KMS-11 (cell line): ENCODE measurements around the gene PIP4K2A.

Experiments used
- H2AFZ ChIP-seq: fragments of 200-600 bp; sonication (generic); 2 replicates; pipeline ENCODE4 v1.6.1; 2016; ENCODE audit warnings: antibody characterized with exemption, mixed run types, low read depth
- H3K27ac ChIP-seq: fragments of 200-600 bp; sonication (generic); 2 replicates; pipeline ENCODE4 v1.6.1; 2016; ENCODE audit warnings: mild to moderate bottlenecking, mixed run types
- H3K27me3 ChIP-seq: fragments of 200-600 bp; sonication (generic); 2 replicates; pipeline ENCODE4 v1.6.1; 2017; ENCODE audit warnings: mild to moderate bottlenecking, low read depth, mixed run types, moderate library complexity; ENCODE audit not compliant: insufficient read depth
- H3K36me3 ChIP-seq: fragments of 200-600 bp; sonication (generic); 2 replicates; pipeline ENCODE4 v1.6.1; 2017; ENCODE audit warnings: mild to moderate bottlenecking, mixed run types; ENCODE audit not compliant: insufficient read depth
- H3K4me1 ChIP-seq: fragments of 200-600 bp; sonication (generic); 2 replicates; pipeline ENCODE4 v1.6.1; 2016; ENCODE audit warnings: mild to moderate bottlenecking, low read depth, mixed run types; ENCODE audit not compliant: poor library complexity, severe bottlenecking
- H3K4me2 ChIP-seq: fragments of 200-600 bp; sonication (generic); 2 replicates; pipeline ENCODE4 v1.7.0; 2016; ENCODE audit warnings: mild to moderate bottlenecking, mixed run types
- H3K4me3 ChIP-seq: fragments of 200-600 bp; sonication (generic); IDR thresholded peaks from 2 replicates; pipeline ENCODE4 v1.6.1; 2017; ENCODE audit warnings: low read depth, low read length, mixed read lengths; ENCODE audit not compliant: insufficient read depth
- H3K79me2 ChIP-seq: fragments of 200-600 bp; sonication (generic); 2 replicates; pipeline ENCODE4 v1.6.1; 2016; ENCODE audit warnings: low read depth, mixed run types; ENCODE audit not compliant: insufficient read depth
- H3K9ac ChIP-seq: fragments of 200-600 bp; sonication (generic); 2 replicates; pipeline ENCODE4 v1.6.1; 2016; ENCODE audit warnings: mild to moderate bottlenecking, mixed run types
- H4K20me1 ChIP-seq: fragments of 200-600 bp; sonication (generic); 2 replicates; pipeline ENCODE4 v1.6.1; 2016; ENCODE audit warnings: mild to moderate bottlenecking, mixed run types; ENCODE audit not compliant: insufficient read depth
- CTCF ChIP-seq: fragments of 200-600 bp; sonication (generic); conservative IDR thresholded peaks from 2 replicates; pipeline ENCODE4 v1.6.1; 2017; ENCODE audit warnings: low read depth, mild to moderate bottlenecking, antibody characterized with exemption, low read length, moderate library complexity, mixed read lengths

Gene PIP4K2A

GRCh38 chr10:22606164-22606614, 108.2 kb downstream of the PIP4K2A start:
- Histone ChIP-seq H3K4me3 (no peak overlapping the region), H3K27ac (no peak overlapping the region), H4K20me1 (no peaks in the 10 kb centered on the region), H3K9ac (no peak overlapping the region), H3K4me2 (peak overlapping the region; percentile 29; the same call in 1 of the 2 replicates), H3K27me3 (no peaks in the 10 kb centered on the region), H2AFZ (no peak overlapping the region), H3K36me3 (no peaks in the 10 kb centered on the region; the same call in 1 of the 2 replicates), H3K79me2 (0 out of 2 replicates have a peak, but pooled peaks cover 11% of the 10 kb centered on the region), H3K4me1 (peaks cover 30% of the 10 kb centered on the region)
- no peak for TF ChIP-seq CTCF

- no peak overlapping the region for H3K4me3 ChIP-seq
- H3K36me3 ChIP-seq = no peaks in the 10 kb centered on the region; the same call in 1 of the 2 replicates
- no peak overlapping the region for H3K4me2 ChIP-seq
- no peaks in the 10 kb centered on the region for H3K27me3 ChIP-seq
- H2AFZ ChIP-seq = no peak overlapping the region
- H3K79me2 ChIP-seq = 0 out of 2 replicates have a peak, but pooled peaks cover 2% of the 10 kb centered on the region
- no peak overlapping the region for H3K27ac ChIP-seq
- no peaks in the 10 kb centered on the region for H4K20me1 ChIP-seq
- H3K4me1 ChIP-seq = peaks cover 31% of the 10 kb centered on the region
- TF ChIP-seq CTCF = no peak
- no peak overlapping the region for H3K9ac ChIP-seq
These were observed 109.2 kb downstream of the PIP4K2A start for GRCh38 chr10:22605168-22605567.

- Histone ChIP-seq H3K27me3 (no peaks in the 10 kb centered on the region), H4K20me1 (no peaks in the 10 kb centered on the region), H3K9ac (no peak overlapping the region), H3K4me1 (peaks cover 38% of the 10 kb centered on the region), H3K79me2 (no peaks in the 10 kb centered on the region), H3K36me3 (no peaks in the 10 kb centered on the region; the same call in 1 of the 2 replicates), H3K4me2 (no peak overlapping the region), H3K4me3 (no peak overlapping the region), H2AFZ (no peak overlapping the region), H3K27ac (no peak overlapping the region)
- TF ChIP-seq CTCF = no peak
These were observed 109.8 kb downstream of the PIP4K2A start for GRCh38 chr10:22604344-22605126.

- no peaks in the 10 kb centered on the region for H3K79me2 ChIP-seq
- peaks cover 47% of the 10 kb centered on the region for H3K4me1 ChIP-seq
- no peaks in the 10 kb centered on the region for H4K20me1 ChIP-seq
- H3K4me3 ChIP-seq = no peak overlapping the region
- H3K27ac ChIP-seq = no peak overlapping the region
- no peak overlapping the region for H2AFZ ChIP-seq
- H3K4me2 ChIP-seq = no peak overlapping the region
- no peaks in the 10 kb centered on the region for H3K27me3 ChIP-seq
- no peak for TF ChIP-seq CTCF
- H3K36me3 ChIP-seq = no peaks in the 10 kb centered on the region; the same call in 1 of the 2 replicates
- H3K9ac ChIP-seq = no peak overlapping the region
These were observed 110.8 kb downstream of the PIP4K2A start for GRCh38 chr10:22603581-22603980.
